ENCODE results near the gene POLE.

The POLE gene

GRCh38 chr12:132631666-132632065, 55.5 kb downstream of the POLE start:
- DNase-seq (ENCODE audit: low read depth): no peak

GRCh38 chr12:132630672-132631071, 56.5 kb downstream of the POLE start:
- no peak for DNase-seq (ENCODE audit: low read depth)

DNA sequence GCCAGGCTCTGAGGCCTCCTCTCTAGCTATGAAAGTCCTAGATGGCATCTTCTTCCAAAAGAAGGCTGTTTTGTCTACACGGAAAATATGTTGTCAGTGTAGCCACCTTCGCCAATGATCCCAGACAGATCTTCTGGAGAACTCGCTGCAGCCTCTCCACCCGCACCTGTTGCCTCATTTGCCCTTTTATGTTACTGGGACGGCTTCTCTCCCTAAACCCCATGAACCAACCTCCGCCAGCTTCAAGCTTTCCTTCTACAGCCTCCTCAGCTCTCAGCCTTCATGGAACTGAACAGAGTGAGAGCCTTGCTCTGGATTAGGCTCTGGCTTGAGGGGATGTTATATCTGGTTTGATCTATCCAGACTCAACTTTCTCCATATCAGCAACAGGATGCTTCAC, 57.8 kb downstream of the POLE start:
- no peak for DNase-seq (ENCODE audit: low read depth)

DNA sequence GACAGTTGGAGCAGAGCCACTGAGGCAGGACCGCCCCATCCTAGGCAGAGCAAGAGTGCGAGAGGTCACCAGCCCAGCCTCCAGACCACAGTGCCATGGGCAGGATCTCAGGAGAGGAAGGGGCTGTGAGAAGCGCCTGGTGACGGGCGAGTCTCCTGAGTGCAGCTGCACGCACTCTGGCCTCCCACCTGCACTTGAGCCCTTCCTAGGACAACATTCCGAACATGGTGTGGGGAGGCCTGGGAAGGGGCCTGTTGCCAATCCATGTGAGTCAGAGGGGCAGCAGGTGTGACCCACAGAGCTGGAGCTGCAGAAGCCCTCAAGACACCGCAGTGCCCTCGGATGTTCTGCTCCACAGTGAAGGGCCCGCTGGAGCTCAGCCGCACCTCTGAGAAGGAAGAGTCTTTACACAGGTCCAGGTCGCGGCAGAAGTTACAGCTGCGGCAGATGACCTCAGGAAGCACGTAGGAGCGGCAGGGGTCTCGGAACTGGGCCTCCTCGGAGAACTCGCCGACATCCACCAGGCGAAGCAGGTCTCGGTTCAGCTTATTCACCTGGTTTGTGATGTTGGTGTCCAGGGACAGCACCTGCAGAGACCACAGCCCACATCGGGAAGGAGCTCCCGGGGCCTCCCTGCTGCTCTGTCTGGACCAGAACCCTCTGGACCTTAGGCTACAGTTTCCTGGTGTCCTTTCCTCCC, 61.3 kb downstream of the POLE start:
- DNase-seq (ENCODE audit: low read depth): no peak

DNA sequence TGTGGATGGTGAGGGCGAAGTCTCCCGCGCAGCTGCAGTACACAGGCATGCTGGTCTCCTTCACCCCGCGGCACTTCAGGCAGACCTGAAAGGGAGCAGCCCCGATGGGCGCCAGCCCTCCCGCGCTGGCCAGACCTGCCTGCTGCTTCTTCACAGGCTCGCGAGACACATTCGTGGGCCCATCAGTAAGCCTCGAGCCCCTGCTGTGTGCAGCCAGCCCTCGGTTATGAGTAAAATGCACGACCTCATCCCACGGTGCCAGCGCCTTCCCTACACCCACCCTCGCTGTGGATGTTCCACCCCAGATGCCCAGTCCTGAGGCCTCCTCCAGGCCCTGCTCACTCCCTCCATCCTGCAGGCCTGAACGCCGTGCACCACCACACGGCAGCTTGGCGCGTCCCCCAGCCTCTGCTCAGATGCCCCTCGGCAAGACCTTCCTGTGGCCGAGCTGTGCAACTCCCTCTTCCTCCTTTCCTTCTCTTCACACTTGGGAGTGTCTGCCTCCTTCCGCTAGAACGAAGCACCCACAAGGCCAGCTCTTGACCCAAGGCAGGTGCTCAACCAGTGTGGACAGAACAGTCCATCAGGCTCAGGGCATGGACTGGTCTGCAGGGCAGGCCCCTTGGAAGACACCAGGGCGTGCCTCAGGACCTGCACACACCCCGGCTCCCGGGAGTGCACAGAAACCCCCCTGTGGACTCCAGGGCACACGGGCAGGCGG, 62.1 kb downstream of the POLE start:
- no peak for DNase-seq (ENCODE audit: low read depth)

DNA sequence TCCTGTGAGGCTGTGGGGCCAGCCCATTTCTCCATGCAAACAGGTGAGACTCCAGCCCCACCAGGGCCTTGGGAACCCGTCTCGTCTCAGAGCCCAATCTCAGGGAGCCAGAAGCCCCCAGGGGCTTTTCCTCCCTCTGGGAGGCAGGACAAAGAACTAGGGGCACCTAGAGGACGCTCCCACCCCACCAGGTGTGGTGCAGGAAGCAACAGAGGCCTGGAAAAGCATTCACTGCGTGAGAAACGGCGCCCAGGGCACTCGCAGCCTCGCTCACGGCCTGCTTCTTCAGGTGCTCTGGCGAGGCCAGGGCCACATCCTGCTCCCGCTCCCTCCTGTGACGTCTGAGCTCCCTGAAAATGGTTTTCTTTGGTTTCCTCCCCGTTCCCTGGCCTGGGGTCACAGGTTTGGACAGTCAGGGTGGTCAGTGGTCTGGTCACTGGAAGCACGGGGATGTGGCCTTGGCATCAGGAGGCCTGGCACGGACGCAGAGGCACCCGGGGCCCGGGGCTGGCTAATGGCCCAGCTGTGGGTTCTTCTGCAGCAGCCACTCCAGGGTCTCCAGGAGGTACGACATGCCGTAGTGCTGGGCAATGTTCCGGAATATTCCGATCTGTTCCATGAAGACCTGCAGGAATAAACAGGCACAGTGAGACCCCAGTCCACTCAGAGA, 62.8 kb downstream of the POLE start:
- no peak for DNase-seq (ENCODE audit: low read depth)

- no peak for DNase-seq (ENCODE audit: low read depth)
Observed at GRCh38 chr12:132623072-132623869, 63.9 kb downstream of the POLE start.

GRCh38 chr12:132622437-132623071, 64.6 kb downstream of the POLE start:
- no peak for DNase-seq (ENCODE audit: low read depth)

GRCh38 chr12:132621657-132622435, 65.3 kb downstream of the POLE start:
- no peak for DNase-seq (ENCODE audit: low read depth)

DNA sequence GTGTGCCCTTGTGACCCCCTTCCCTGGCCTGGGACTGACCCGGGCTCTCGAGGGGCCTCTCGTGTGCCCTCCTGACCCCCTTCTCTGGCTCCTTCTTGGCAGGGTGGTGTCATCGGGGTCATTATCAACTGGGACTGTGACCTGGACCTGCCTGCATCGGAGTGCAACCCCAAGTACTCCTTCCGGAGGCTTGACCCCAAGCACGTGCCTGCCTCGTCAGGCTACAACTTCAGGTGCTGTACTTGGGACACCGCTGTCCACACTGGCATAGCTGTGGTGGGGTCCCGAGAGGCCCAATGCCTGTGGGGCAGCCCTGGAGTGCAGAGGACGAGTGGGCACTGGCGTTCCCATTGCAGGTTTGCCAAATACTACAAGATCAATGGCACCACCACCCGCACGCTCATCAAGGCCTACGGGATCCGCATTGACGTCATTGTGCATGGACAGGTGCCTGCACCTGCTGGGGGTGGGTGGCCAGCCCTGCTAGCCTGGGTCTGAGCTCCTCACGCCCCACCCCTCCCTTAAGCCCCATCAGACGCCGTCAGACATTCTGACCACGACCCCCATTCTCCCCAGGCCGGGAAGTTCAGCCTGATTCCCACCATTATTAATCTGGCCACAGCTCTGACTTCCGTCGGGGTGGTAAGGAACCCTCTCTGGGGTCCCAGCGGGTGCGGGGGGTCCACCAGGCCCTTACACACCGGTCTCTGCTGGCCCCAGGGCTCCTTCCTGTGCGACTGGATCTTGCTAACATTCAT, 66.1 kb downstream of the POLE start:
- no peak for DNase-seq (ENCODE audit: low read depth)

- no peak for DNase-seq (ENCODE audit: low read depth)
Observed at GRCh38 chr12:132620113-132620898, 66.8 kb downstream of the POLE start.

GRCh38 chr12:132619386-132620112, 67.6 kb downstream of the POLE start:
- DNase-seq (ENCODE audit: low read depth): no peak

DNA sequence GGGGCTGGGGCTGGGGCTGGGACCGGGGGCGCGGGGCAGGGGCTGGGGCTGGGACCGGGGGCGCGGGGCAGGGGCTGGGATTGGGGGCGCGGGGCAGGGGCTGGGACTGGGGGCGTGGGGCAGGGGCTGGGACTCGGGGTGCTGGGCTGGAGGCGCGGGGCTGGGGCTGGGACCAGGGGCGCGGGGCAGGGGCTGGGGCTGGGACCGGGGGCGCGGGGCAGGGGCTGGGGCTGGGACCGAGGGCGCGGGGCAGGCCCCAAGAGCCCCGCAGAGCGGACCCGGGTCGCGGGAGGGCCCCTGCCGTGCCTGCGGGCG, 68.1 kb downstream of the POLE start:
- DNase-seq (ENCODE audit: low read depth): no peak

DNA sequence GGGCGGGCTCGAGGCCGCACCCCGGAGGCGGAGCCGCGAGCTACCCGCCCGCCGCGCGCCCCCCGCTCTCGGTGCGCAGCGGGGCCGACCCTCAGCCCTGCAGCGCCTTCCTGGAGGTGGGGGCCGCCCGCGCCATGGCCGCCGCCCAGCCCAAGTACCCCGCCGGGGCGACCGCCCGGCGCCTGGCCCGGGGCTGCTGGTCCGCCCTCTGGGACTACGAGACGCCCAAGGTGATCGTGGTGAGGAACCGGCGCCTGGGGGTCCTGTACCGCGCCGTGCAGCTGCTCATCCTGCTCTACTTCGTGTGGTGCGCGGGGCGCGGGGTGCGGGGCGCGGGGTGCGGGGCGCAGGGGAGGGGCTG, 68.5 kb downstream of the POLE start, which contains the start of gene P2RX2:
Gene P2RX2, plus strand, starts transcription at position 94 of the 361 bp plus-strand sequence. Its CDS starts 41 bp downstream, at position 135.
- no peak for DNase-seq (ENCODE audit: low read depth)

- no peak for DNase-seq (ENCODE audit: low read depth)
Observed at GRCh38 chr12:132617822-132618682, 69.1 kb downstream of the POLE start.

DNA sequence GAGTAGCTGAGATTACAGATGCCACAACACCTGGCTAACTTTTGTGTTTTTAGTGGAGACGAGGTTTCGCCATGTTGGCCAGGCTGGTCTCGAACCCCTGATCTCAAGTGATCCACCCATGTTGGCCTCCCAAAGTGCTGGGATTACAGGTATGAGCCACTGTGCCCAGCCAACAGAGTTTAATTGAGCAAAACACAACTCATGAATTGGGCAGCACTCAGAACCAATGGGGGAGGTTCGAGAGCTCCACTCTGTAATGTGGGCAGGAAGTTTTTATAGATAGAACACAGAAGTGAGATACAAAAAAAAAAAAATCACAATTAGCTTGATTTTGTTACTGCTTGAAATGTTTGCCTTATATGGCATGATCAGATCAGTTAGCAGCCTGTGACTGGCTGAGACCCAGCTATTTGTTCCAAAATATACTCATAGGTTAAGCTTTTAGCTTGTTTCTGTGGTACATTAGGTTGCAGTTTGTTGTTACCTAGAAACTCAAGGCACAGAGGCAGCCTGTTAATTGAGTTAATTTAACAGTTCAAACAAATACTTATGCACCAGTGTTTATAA, 69.9 kb downstream of the POLE start:
- no peak for DNase-seq (ENCODE audit: low read depth)

- DNase-seq (ENCODE audit: low read depth): no peak
Observed at GRCh38 chr12:132615579-132616038, 71.5 kb downstream of the POLE start.

All from activated gamma-delta T cell treated with anti-CD3 and anti-CD28 coated beads, Interleukin-2, amount 50 U/mL, for 16 hours (primary cell).